NCI-H1694 (cell line): ENCODE measurements around the gene KCNC2.
"Not testable (repeated sequence)": the region's sequence is repeated elsewhere in the genome, so short reads cannot be mapped to it uniquely, and the experiment has no call there.

Experiments
- DNase-seq: peaks from one replicate; lab custom pipeline; 2025; lab: John Stamatoyannopoulos, UW

The KCNC2 gene

DNA sequence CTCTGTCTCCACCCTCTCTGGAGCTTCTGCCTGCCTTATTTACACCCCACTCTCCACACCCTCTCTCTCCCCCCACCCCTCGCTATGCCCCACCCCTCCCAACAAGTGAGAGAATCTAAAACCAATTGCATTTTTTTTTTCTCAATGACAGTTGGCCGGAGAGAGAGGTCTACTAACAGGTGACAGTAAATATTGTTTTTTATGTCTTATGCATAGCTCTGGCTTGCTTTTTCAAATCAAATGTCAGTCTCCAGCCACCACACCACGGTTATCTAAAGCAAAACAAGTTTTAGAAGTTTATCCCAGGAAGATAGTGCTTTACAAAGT lies at the start of gene KCNC2:
Gene KCNC2 (minus strand): TSS at position 28 of the 327 bp plus-strand sequence.
- no peak for DNase-seq

GRCh38 chr12:75259143-75259542 lies 49.5 kb upstream of the KCNC2 start:
- no peak for DNase-seq

GRCh38 chr12:75257510-75257909 lies 47.9 kb upstream of the KCNC2 start:
- DNase-seq, result no peak

GRCh38 chr12:75245108-75245507 lies 35.5 kb upstream of the KCNC2 start:
- no peak for DNase-seq

GRCh38 chr12:75239987-75240386 lies 30.3 kb upstream of the KCNC2 start:
- DNase-seq, result no peak

DNA sequence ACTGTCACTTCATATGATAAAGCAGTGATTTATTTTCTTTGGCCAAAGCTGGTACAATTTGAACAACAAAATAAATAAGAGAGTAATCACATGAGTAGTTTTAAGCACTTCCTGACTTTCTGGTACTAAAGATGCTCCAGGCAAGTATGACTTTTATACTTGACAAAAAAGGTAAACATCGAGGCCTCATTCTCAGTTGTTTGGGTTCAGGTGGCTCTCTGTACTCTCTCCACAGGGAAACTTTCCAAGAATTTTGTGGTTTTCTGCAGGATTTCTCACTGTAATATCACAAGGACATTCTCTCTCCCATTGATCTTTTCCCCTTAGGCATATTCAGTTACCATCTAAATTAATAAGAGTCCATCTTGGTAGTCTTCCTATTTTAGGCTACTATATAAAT lies 26.6 kb upstream of the KCNC2 start:
- DNase-seq, result no peak

- no peak for DNase-seq
Observed at GRCh38 chr12:75227132-75227531, 17.5 kb upstream of the KCNC2 start.

- no peak for DNase-seq
Observed at GRCh38 chr12:75212072-75212471, 2.4 kb upstream of the KCNC2 start.

DNA sequence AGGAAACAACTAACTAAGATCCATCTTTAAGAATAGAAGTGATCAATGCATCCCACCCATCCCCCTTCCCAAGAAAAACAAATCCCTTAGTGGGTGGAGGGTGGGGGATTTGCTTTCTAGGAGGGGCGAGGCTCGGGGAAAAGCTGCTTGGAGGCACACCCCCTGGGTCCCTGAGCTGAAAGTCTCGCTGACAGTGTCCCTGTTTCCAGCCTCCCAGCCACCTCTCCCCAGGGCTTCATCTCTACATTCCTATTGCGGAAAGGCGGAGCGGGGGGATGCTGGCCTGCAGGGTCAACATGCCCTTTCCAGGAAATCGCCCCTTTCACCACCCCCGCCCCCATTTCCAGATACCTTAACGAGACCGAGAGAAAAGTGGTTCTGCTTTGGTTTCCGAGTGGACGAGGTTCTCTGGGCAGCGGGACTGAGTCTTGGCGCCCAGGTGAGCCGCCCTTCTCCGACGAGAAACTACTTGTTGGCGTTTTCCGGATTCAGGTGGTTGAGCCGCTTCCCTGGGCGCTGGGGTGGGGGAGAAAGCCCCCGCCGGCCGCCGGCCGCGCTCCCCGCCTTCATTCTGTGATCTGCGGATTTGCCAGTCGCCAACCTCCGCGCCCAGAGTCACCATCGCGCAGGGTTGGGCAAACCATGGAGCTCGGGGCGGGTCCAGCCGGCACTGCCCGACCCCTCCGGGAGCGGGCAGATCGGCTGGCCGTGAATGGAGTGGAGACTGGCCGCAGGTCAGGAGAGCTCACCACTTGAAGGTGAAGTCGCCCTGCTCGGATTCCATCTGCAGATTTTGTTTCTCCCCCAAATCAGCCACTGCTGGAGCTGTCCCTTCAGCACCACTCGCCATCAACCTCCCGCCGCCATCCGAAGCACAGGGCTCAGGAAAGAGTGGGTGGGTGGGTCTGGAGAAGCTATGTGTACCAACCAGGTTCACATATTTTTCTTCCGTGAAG lies 505 bp downstream of the KCNC2 start:
- no peak for DNase-seq

DNA sequence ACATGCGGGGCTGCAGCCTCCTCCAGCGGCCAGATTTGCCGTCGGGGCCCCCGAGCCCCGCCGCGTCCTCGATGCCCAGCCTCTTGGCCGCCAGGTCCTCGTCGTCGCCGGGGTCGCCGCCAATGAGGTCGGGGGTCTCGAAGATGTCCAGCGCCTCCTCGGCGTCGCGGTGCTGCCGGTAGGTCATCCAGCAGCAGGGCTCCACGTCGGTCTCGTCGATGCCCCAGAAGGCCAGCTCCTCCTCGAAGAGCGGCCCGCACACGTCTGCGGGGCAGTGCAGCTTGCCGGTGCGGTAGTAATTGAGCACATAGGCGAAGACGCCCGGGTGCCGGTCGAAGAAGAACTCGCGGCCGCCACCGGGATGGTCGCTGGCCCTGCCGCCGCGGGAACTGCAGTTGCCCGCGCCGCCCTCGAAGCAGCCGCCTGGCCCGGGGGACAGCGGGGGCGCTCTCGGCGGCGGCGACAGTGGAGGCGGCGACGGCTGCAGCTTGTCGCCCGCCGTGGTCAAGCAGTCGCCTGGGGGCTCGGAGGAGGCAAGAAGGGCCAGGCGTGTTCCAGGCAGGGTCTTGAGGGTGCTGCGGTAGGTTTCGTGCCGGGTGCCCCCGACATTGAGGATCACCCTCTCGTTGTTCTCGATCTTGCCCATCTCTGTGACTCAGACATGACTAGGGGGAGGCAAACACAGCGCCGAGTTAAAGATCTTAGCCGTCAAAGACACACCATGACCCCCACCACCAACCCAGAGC lies 2.1 kb downstream of the KCNC2 start:
- DNase-seq, result no peak

- no peak for DNase-seq
Observed at GRCh38 chr12:75205558-75205957, 4.1 kb downstream of the KCNC2 start.

GRCh38 chr12:75196865-75197264 lies 12.8 kb downstream of the KCNC2 start:
- no peak for DNase-seq

GRCh38 chr12:75196408-75196807 lies 13.2 kb downstream of the KCNC2 start:
- DNase-seq, result no peak

- DNase-seq, result no peak
Observed at GRCh38 chr12:75194250-75194649, 15.4 kb downstream of the KCNC2 start.

- DNase-seq, result no peak
Observed at GRCh38 chr12:75192196-75192595, 17.4 kb downstream of the KCNC2 start.

- no peak for DNase-seq
Observed at GRCh38 chr12:75190846-75191245, 18.8 kb downstream of the KCNC2 start.

DNA sequence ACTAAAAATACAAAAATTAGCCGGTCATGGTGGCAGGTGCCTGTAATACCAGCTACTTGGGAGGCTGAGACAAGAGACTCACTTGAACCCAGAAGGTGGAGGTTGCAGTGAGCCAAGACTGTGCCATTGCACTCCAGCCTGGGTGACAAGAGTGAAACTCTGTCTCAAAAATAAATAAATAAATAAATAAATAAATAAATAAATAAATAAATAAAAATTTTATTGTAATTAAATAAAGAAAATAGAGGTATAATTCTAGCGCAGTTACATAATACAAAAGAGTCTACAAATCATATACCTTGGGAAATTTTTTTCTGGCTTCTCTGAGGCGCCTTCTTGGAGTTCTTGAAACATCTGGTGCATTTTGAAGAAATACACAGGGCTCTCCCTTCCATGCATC lies 23.8 kb downstream of the KCNC2 start:
- DNase-seq, result not testable (repeated sequence)

GRCh38 chr12:75184516-75184915 lies 25.1 kb downstream of the KCNC2 start:
- DNase-seq, result no peak

DNA sequence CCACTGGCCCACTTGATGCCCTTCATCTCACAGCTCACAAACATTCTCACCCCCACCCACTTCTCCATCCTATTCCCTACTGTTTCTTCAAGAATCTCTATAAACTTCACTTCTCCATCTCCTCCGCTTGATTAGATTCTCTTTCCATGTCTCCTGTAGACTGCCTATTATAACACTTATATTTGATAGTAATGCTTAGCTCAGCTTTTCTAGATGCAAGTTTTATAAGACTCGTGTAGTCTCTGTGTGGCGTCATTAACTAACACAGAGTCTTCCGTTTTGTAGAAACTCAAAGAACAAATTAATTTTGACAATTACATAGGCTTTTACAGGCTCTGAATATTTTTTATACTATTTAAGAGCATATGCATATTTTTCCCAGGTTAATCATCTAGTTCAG lies 25.7 kb downstream of the KCNC2 start:
- no peak for DNase-seq

GRCh38 chr12:75177997-75178396 lies 31.6 kb downstream of the KCNC2 start:
- DNase-seq, result no peak

DNA sequence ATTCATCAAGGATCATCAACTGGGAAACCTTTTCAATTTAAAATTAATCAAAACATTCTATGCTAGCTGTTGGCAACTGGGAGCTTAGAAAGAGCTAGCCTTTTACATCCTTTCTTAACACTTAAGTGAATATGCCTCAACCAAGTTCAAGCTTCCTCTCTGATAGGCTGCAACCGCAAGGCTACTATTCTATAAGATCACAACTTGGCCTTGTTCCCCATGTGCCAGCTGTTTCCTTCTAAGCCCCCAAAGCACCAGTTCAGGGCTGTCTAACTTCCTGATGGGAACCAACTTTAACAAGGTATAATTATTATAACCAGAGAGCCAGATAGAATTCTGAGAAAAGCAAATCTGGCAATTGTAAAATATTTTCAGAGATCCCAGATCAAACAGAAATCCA lies 37.0 kb downstream of the KCNC2 start:
- DNase-seq, result no peak

DNA sequence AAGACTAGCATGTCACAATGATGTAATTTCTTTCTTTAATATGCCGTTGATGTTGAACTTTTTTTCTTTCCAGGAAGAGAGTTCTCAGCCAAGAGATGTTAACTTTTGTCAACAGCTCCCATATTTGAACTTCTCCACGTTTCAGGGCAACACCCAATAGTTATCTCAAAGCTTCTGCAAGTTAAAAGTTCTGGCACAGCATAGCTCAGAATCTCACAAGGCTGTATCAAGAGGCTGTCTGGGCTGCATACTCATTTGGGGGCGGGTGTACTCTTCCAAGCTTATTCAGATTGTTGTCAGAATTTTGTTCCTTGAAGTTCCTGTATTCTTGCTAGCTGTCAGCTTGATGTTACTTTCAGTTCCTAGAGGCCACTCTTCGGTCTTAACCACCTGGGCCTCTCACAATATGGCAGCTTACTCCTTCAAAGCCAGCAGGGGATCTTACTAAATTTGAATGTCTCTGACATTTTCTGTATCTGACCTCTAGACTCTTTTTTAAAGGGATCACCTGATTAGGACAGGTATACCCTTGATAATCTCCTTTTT lies 38.9 kb downstream of the KCNC2 start:
- no peak for DNase-seq

DNA sequence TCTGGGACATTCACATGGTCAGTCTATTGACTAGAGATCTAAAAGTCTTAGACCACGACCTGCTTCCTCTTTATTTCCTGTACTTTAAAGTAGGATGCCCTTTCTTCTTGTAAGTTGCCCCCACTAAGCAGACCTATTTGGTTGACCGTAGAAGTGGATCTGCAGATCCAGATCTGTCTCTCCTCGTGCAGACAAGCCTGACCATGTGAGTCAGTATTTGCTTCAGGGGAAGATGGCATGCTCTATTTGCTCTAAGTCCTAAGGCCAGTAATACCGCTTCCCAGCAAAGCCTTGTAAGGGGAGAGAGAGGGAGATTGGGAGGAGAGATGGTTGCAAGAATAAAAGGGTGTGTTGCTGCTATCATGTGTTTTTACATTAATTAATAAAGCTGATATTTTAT lies 46.8 kb downstream of the KCNC2 start:
- no peak for DNase-seq
